GM21786 (cell line): Measurements from ENCODE around the gene CD93.

Source experiments
- ATAC-seq: cut with Tn5 transposase; IDR thresholded peaks from one replicate; pipeline ENCODE4 v1.9.1; 2021; ENCODE audit not compliant: unreplicated experiment

Gene CD93, protein sequence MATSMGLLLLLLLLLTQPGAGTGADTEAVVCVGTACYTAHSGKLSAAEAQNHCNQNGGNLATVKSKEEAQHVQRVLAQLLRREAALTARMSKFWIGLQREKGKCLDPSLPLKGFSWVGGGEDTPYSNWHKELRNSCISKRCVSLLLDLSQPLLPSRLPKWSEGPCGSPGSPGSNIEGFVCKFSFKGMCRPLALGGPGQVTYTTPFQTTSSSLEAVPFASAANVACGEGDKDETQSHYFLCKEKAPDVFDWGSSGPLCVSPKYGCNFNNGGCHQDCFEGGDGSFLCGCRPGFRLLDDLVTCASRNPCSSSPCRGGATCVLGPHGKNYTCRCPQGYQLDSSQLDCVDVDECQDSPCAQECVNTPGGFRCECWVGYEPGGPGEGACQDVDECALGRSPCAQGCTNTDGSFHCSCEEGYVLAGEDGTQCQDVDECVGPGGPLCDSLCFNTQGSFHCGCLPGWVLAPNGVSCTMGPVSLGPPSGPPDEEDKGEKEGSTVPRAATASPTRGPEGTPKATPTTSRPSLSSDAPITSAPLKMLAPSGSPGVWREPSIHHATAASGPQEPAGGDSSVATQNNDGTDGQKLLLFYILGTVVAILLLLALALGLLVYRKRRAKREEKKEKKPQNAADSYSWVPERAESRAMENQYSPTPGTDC

DNA sequence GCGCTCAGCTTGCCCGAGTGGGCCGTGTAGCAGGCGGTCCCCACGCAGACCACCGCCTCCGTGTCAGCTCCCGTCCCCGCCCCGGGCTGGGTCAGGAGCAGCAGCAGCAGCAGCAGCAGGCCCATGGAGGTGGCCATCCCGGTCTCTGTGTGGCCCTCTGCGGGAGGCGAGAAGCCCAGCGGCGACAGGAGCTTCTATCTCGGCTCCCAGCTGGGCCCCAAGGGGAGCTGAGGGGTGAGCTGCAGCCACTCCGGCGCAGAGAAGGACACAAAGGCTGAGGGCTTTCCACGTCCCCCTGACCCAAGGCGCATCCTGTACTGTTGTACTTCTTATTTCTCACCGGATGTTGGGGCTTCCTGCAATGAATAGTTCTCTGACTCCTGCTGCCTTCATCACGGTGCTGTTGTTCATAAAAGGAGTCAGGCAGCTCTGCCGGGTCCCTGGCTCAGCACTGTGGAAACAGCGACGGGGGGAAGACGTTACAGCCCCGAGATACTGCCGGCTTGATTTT is at the start of gene CD93:
TSS of gene CD93 (minus strand) at position 269 of the 511 bp plus-strand sequence. CDS start at position 137, 132 bp downstream.
- peak; percentile 75 for ATAC-seq

GRCh38 chr20:23133560-23133998 is 47.5 kb upstream of the CD93 start:
- no peak for ATAC-seq

DNA sequence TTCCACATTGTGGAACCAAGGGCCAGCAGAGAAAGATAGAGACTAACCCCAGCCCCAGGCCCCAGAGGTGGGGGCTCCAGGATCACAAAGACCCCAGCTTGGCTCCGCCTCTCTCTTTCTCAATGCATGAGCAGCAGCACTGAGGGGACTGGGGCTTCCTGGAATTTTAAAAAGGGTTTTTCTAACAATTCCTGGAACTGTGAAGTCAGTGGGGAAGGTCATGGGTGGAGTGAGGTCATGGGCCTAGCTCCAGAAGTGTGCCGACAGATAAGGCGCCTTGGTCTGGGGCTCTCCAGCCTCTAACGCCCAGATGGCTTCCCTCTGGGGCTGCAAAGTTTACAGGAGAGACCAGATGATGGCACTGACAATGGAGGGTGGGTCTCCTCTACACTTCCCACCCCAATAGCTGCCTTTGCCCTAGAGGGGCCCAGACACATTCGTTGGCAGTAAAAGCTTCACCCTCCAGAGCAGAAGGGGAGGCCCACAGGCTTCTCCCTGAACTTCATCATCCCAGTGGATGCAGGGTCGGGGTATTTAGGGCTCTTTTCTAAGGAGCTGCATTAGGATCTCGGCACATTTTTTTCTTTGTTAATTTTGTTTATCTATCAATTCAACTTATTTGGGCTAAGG is 46.9 kb upstream of the CD93 start:
- ATAC-seq, result no peak

- no peak for ATAC-seq
Measured at GRCh38 chr20:23132293-23132929, 46.3 kb upstream of the CD93 start.

DNA sequence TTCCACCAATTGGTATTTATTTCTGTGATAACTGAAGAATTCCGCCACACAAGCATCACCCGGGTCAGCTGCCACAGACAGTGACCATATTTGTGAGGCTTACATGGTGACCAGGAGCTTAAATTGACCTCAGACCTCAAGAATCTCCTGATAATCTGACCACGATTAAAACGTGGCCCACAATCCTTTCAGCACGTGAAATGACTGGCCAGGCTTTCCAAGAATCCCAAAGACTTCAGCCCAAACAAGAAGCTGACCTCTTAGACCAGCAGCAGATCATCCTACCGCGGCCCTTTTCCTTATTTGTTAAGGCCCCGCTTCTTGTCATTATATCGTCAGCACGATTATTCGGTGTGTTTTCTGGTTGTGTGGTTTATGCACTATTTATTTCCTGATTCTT is 45.6 kb upstream of the CD93 start:
- ATAC-seq, result no peak

GRCh38 chr20:23130622-23131140 is 44.6 kb upstream of the CD93 start:
- no peak for ATAC-seq

- no peak for ATAC-seq
Measured at GRCh38 chr20:23129891-23130621, 43.9 kb upstream of the CD93 start.

GRCh38 chr20:23129266-23129665 is 43.1 kb upstream of the CD93 start:
- ATAC-seq, result no peak

DNA sequence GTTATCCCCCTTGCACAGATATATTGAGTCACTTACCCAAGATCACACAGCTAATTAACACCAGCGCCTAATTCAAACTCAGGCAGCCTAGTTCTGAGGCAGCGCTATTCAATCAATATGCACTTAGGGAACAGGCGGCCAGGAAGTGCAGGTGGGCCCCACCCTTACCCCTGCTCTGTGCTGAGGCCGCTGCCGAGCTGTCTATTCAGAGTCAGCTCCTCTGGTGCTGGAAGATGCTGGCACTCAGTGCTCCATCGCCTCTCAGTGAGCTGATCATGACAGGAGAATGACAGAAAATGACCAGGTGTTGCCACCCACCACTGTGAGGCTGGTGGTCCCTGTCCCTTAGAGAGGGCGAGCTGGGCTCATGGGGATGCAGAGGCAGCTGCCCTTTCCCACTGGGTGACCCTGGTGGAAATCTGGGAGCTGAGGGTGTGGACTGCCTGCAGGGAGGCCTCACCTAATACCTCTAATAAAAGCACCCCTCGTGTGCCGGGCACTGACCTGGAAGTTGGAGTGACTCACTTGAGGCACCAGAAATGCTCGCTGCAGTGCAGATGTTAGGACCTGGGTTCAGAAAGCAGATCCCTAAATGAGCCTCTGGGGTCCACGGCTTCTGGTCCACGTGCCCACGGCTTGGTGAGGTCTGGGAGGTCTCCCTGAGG is 42.5 kb upstream of the CD93 start:
- no peak for ATAC-seq

DNA sequence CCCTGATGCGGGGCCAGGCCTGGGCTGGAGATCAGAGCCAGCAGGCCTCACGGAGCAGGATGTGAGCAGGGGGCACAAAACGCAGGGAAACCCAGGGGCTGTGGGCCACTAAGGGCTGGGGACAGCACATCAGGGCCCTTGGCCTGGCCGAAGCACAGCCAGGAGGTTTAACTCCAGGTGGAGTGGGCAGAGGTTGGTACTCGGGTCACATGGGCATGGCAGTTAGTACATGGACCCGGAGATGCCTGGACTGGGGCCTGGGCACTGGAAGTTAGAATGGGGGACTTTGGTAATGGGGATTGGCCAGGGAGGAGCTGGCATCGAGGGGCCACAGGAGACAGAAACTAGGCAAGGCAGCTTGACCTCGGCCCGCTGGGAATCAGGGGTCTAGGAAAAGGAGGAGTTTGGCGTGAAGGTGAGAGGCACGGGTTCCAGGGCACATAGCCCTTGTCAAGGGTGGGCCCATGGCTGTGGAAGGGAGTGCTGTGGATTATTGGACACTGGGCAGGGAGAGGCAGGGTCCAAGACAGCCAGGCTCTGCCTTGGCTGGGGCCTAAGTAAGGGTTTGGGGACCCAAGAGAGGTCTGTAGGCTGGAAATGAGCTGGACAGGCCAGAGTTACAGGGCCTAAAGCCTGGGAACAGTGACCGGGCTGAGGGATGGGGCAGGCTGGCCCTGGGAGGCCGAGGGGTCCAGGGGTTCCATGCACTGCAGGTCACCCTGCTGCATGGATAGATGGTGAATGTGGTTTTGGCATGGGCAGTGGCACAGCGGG is 41.6 kb upstream of the CD93 start:
- no peak for ATAC-seq

DNA sequence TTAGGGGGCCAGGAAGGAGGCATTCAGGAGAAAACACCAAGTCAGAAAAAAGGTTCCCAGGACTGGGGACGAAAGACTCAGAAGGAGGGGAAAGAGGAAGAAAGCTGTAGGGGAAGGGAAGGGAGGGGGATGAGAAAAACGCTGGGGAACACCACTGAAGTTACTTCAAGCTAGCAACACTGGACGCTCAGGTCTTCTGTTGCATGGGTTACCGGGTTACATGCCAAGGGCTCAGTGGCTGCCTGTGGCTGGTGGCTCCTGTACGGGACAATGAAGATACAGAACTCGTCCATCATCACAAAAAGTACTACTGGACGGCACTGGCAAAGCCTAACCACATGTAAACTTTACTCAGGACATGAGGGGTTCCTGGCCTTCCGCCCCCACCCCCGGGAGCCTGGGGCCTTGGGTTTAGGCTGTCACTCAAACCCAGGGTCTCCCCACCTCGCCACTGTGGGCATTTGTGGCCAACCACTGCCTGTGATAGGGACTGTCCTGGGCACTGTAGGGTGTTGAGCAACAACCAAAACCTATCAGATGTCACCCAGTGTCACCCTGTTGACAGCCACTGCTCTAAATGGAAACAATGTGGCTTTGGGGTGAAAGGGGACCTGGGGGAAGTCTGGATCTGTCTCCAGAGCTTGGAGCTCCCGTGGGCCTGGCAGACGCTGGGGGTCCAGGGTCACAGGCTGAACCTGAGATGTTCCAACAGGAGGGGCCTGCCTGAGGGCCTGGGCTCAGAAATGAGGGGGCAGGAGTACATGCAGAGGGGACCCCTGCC is 40.3 kb upstream of the CD93 start:
- ATAC-seq, result no peak

DNA sequence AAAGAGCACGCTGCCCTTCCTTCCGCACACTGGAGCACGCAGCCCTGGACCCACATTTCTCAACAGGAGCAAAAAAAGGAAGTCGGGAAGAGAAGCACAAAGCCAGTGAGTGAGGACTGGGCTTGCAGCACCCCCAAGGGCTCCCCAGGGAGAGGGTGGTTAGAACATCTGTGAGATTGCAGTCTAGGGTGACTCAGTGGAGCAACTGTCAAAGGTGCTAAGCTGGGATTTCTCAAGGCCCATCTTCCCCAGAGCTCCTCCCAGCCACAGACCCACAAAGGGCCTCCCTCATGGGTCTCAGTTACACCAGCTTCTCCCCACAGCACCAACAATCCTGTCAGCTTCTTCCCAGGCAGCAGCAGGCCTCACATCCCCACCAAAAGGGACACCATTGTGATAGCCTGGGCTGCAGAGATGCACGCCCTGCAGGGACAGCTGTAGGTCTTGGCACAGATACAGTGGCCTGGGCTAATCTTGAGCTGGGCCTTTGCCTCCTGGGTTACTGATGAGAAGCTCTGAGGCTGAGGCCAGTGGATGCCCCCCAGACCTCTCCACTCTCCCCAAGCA is 39.6 kb upstream of the CD93 start:
- no peak for ATAC-seq

GRCh38 chr20:23125159-23125558 is 39.0 kb upstream of the CD93 start:
- no peak for ATAC-seq

DNA sequence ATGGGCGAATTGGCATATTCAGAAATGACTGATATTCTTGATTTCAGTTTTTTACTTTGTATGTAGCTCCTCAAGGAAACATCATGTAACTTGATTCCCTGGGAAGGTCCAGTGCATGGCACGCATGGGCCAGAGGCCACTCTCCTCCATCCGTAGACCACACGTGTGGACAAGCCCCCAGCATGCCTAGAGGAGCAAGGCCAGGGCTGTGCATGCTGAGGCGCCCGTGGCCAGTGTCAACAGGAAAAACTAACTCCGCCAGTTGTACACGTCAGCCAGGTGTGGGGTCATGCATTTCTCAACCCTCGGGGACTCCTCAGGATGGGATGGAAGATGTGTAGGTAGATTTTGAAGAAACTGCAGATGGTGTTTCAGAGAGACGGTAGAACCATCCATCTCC is 37.8 kb upstream of the CD93 start:
- no peak for ATAC-seq

DNA sequence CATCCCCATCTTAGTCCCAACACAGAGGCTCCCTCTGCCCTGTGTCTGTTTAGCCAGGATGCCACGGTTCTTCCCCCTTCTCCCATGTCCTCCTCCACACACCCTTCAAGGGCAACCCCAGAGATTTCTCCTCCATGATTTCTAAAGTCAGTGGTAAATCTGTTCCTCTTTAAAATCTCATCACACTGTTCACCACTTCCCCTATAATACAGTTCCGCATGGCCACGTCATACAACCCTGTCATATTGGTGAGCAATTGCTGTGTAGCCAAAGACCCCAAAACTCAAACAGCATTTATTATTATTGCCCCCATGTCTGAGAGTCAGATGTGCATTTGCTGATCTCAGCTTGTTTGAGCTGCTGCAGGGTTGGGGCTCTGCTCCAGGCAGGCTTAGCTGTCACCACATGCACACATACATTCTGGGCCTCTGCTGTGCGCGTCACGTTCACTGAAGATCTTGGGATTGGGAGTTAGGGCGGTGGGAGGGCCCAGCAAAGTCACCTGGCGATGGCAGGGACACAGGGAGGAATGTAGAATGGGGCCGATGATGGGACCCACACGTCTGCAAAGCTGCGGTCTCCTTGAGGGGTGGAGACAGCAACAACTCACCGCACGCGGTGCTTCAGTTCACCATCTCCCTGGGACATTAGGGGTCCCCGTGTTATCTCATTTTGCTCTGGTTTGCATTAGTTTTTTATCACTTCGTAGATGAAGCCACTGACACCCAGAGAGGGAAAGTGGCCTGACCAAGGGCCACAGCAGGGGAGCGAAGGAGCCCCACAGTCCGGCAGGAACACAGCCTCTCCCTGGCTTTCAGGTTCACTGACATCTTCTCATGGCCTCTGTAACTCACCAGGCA is 36.9 kb upstream of the CD93 start:
- no peak for ATAC-seq

- ATAC-seq, result no peak
Measured at GRCh38 chr20:23122321-23122720, 36.2 kb upstream of the CD93 start.

DNA sequence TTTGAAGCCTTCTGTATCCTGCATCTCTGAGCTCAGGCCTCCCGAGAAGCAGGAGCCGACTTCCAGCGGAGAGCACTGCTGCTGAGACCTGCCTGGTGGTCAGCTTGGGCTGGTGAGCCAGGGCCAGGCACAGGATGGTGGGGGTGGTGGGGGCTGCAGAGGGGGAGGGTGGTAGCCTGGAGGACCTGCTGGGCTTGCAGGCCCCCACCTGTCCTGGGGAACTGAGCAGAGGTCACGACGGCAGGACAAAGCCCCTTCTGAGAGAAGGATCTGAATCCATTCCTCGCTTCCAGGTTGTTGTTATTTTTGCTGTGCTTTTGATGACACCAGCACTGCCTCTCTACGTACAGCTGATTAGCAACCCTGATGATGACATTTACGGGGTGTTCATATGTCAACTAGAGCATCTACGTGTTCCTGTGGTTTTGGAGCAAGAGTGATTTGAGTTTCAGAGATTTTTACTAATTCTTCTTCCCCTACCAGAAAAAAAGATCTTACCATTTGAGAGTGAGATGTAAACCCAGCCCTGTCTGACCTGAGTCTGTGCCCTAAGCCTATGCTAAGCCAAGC is 35.7 kb upstream of the CD93 start:
- no peak for ATAC-seq
